Hepatocyte (in vitro differentiated cells): ENCODE measurements around the gene DMD. TPM values are rescaled to one million over a fixed set of nuclear protein-coding genes. Genes with fewer than 3 reads are reported as not detected.

Experiments used
- DNase-seq: peaks from one replicate; pipeline ENCODE4 v3.0.0-alpha.2; 2016; ENCODE audit warnings: low spot score
- H2AFZ ChIP-seq: fragments of 200-600 bp; sonication (generic); 2 replicates; pipeline ENCODE4 v1.6.0; 2016; ENCODE audit warnings: antibody characterized with exemption, mild to moderate bottlenecking
- H3K27ac ChIP-seq: fragments of 200-600 bp; sonication (generic); 2 replicates; pipeline ENCODE4 v1.5.1; 2016; ENCODE audit warnings: mild to moderate bottlenecking
- H3K27me3 ChIP-seq: fragments of 200-600 bp; sonication (generic); 2 replicates; pipeline ENCODE4 v1.6.1; 2016
- H3K36me3 ChIP-seq: fragments of 200-600 bp; sonication (generic); replicated peaks from 2 replicates; pipeline ENCODE4 v1.5.1; 2016; ENCODE audit warnings: low read depth; ENCODE audit not compliant: insufficient read depth
- H3K4me1 ChIP-seq: fragments of 200-600 bp; sonication (generic); 2 replicates; pipeline ENCODE4 v1.5.1; 2016; ENCODE audit warnings: mild to moderate bottlenecking, moderate library complexity; ENCODE audit not compliant: insufficient read depth
- H3K4me2 ChIP-seq: fragments of 200-600 bp; sonication (generic); 2 replicates; pipeline ENCODE4 v1.6.0; 2016
- H3K4me3 ChIP-seq: fragments of 200-600 bp; sonication (generic); 2 replicates; pipeline ENCODE4 v1.5.1; 2016; ENCODE audit warnings: mild to moderate bottlenecking
- H3K79me2 ChIP-seq: fragments of 200-600 bp; sonication (generic); 2 replicates; pipeline ENCODE4 v1.6.0; 2017; ENCODE audit warnings: mild to moderate bottlenecking
- H3K9me2 ChIP-seq: fragments of 200-600 bp; sonication (generic); replicated peaks from 2 replicates; pipeline ENCODE4 v1.6.0; 2017; ENCODE audit warnings: mild to moderate bottlenecking; ENCODE audit not compliant: insufficient read depth
- H3K9me3 ChIP-seq: fragments of 200-600 bp; sonication (generic); 2 replicates; pipeline ENCODE4 v1.5.1; 2016; ENCODE audit warnings: low read depth, mild to moderate bottlenecking
- H4K20me1 ChIP-seq: fragments of 200-600 bp; sonication (generic); 2 replicates; pipeline ENCODE4 v1.6.0; 2016; ENCODE audit warnings: mild to moderate bottlenecking; ENCODE audit not compliant: insufficient read depth, poor library complexity, severe bottlenecking
- EZH2 ChIP-seq: fragments of 200-600 bp; sonication (generic); IDR thresholded peaks from 2 replicates; pipeline ENCODE4 v1.6.1; 2016; ENCODE audit warnings: antibody characterized with exemption, mild to moderate bottlenecking, borderline replicate concordance
- EZH2phosphoT487 ChIP-seq: fragments of 200-600 bp; sonication (generic); IDR thresholded peaks from one replicate; pipeline ENCODE4 v1.6.1; 2018; ENCODE audit warnings: antibody characterized with exemption, mild to moderate bottlenecking, low read depth, moderate library complexity; ENCODE audit not compliant: unreplicated experiment, severe bottlenecking
- WGBS: methylation state at CpG from one replicate; pipeline ENCODE4 v1.1.6; 2016; ENCODE audit warnings: low lambda C conversion rate; ENCODE audit errors: missing lambda C conversion rate; 5-methylcytosine and 5-hydroxymethylcytosine counted together
- polyA plus RNA-seq: library from polyadenylated mRNA; unstranded; fragments of >200 nt; fragmentation: Nextera tagmentation; extraction: Ambion mirVana; gene quantifications from 2 replicates; pipeline ENCODE4 v1.2.1, GENCODE V29; 2016
- total RNA-seq: library from RNA; depleted of rRNA; stranded (reverse); fragments of >200 nt; gene quantifications from 2 replicates; pipeline ENCODE4 v1.2.3, GENCODE V29; 2014
- TF ChIP-seq, protein P1 (sequence below): fragments of 200-600 bp; sonication (generic); IDR thresholded peaks from 2 replicates; pipeline ENCODE4 v1.5.1; 2016; ENCODE audit warnings: antibody characterized with exemption, mild to moderate bottlenecking; ENCODE audit not compliant: poor library complexity

The DMD gene
- total and polyA plus RNA-seq, 2 experiments from 2014 or later = 14.2 to 27.8 TPM

- Histone ChIP-seq H3K36me3 (no peaks in the 10 kb centered on the region), H3K27ac (no peak overlapping the region), H3K4me2 (no peak overlapping the region), H2AFZ (no peak overlapping the region), H3K27me3 (no peaks in the 10 kb centered on the region), H3K4me1 (no peaks in the 10 kb centered on the region), H3K4me3 (no peak overlapping the region), H4K20me1 (no peaks in the 10 kb centered on the region), H3K9me2 (no peaks in the 10 kb centered on the region), H3K79me2 (no peaks in the 10 kb centered on the region), H3K9me3 (no peaks in the 10 kb centered on the region)
- no peak for DNase-seq
- TF ChIP-seq EZH2 (no peak), EZH2phosphoT487 (no peak)
- TF ChIP-seq, protein P1, sequence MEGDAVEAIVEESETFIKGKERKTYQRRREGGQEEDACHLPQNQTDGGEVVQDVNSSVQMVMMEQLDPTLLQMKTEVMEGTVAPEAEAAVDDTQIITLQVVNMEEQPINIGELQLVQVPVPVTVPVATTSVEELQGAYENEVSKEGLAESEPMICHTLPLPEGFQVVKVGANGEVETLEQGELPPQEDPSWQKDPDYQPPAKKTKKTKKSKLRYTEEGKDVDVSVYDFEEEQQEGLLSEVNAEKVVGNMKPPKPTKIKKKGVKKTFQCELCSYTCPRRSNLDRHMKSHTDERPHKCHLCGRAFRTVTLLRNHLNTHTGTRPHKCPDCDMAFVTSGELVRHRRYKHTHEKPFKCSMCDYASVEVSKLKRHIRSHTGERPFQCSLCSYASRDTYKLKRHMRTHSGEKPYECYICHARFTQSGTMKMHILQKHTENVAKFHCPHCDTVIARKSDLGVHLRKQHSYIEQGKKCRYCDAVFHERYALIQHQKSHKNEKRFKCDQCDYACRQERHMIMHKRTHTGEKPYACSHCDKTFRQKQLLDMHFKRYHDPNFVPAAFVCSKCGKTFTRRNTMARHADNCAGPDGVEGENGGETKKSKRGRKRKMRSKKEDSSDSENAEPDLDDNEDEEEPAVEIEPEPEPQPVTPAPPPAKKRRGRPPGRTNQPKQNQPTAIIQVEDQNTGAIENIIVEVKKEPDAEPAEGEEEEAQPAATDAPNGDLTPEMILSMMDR = no peak
- WGBS = 54% methylated on average over 2 of the region's 2 CpGs
These were observed 1620.0 kb downstream of the DMD start for GRCh38 chrX:31591355-31591754.

GRCh38 chrX:31590581-31591114 is 1620.7 kb downstream of the DMD start:
- Histone ChIP-seq H3K4me3 (no peak overlapping the region), H3K27ac (no peak overlapping the region), H3K79me2 (no peaks in the 10 kb centered on the region), H3K4me2 (no peak overlapping the region), H4K20me1 (no peaks in the 10 kb centered on the region), H3K27me3 (no peaks in the 10 kb centered on the region), H3K4me1 (no peaks in the 10 kb centered on the region), H3K9me3 (no peaks in the 10 kb centered on the region), H3K9me2 (no peaks in the 10 kb centered on the region), H3K36me3 (no peaks in the 10 kb centered on the region), H2AFZ (no peak overlapping the region)
- no peak for DNase-seq
- TF ChIP-seq, protein P1 = no peak
- TF ChIP-seq EZH2phosphoT487 = no peak
- TF ChIP-seq EZH2 = no peak
- WGBS = 69% methylated on average over 5 of the region's 5 CpGs

DNA sequence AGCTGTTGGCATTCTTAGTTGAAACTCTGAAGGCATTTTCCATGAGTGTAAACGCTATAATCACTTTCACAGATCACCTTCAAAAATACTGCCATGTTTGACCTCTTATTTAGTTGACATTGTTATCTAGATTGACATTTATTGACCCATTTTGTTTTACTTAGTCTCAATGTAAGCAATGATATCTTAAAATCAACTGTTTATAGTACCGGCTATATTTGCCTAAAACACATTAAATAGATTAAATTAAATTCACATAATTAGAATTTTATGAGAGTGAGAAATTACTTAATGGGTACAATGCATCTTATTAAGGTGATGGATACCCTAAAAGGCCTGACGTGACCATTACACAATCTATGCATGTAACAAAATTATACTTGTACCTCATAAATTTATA is 1621.8 kb downstream of the DMD start:
- no peaks in the 10 kb centered on the region for H3K9me3 ChIP-seq
- no peak overlapping the region for H3K27ac ChIP-seq
- TF ChIP-seq, protein P1 = no peak
- TF ChIP-seq EZH2phosphoT487 (no peak), EZH2 (no peak)
- no peak for DNase-seq
- no peak overlapping the region for H2AFZ ChIP-seq
- no peaks in the 10 kb centered on the region for H3K27me3 ChIP-seq
- no peaks in the 10 kb centered on the region for H3K36me3 ChIP-seq
- no peak overlapping the region for H3K4me2 ChIP-seq
- WGBS = 64% methylated on average over 3 of the region's 3 CpGs
- no peaks in the 10 kb centered on the region for H3K9me2 ChIP-seq
- H4K20me1 ChIP-seq = no peaks in the 10 kb centered on the region
- H3K4me3 ChIP-seq = no peak overlapping the region
- H3K79me2 ChIP-seq = no peaks in the 10 kb centered on the region
- H3K4me1 ChIP-seq = no peaks in the 10 kb centered on the region
